Measurements from ENCODE around the gene WDR19. TPM values are rescaled to one million over a fixed set of nuclear protein-coding genes. Genes with fewer than 3 reads are reported as not detected.

The WDR19 gene
- total and polyA plus RNA-seq, 2 of the 4 experiments (the other 2 are of a cell fraction), result 16.0 to 22.6 TPM

DNA sequence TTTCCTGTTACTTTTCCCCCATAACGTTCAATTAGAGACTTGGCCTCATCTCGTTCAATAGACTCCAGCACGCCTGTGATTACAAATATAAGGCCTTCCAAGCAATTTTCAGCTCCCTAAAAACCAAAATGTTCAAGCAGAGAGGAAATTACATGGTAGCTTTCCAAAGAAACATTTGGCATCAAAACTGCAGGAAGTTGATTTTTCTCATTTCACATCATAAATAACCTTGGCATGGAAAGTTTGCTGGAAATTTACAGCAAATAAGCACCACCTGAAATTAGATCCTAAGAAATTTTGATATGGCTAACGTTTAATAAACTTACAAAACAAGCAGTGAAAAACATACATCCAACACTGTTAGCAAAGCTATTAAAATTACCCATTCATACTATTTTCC is 130.5 kb downstream of the WDR19 start:
- Histone ChIP-seq H2AK9ac (replicated peaks; ENCODE audit: low read depth, low read length, poor library complexity) (no peak overlapping the region), H3K36me3 (ENCODE audit: control insufficient read depth, insufficient read depth, low read length) (peaks cover 20% of the 10 kb centered on the region), H3K79me1 (ENCODE audit: low read depth in 1 of 2, low read length in 2 of 2) (peaks cover 17 to 23% of the 10 kb centered on the region in 2 experiments), H3K18ac (ENCODE audit: low read depth, low read length) (no peak overlapping the region), H3K23ac (ENCODE audit: low read depth, low read length) (no peak overlapping the region), H4K8ac (ENCODE audit: low read depth in 2 of 2, low read length in 2 of 2) (no peak overlapping the region), H3K4me1 (ENCODE audit: control insufficient read depth, insufficient read depth, low read length) (peaks cover 3% of the 10 kb centered on the region; the same call in 1 of the 2 replicates), H2BK120ac (ENCODE audit: low read depth, low read length) (no peak overlapping the region), H3K9ac (ENCODE audit: low read depth, low read length) (no peak overlapping the region), H4K20me1 (ENCODE audit: insufficient read depth, low read length) (no peaks in the 10 kb centered on the region), H3K14ac (replicated peaks; ENCODE audit: low read depth, low read length) (no peak overlapping the region), H4K5ac (ENCODE audit: low read depth, low read length) (no peak overlapping the region), H3K56ac (ENCODE audit: extremely low read depth, insufficient read depth, low read length) (no peak overlapping the region), H4K91ac (ENCODE audit: insufficient read depth, low read depth, low read length) (no peak overlapping the region), H3K9me1 (ENCODE audit: insufficient read depth, low read length) (peaks cover 16% of the 10 kb centered on the region), H3K4me3 (ENCODE audit: insufficient read depth, low read depth, low read length) (no peak overlapping the region), H2AFZ (replicated peaks; ENCODE audit: low read length, poor library complexity) (no peak overlapping the region), H2BK15ac (ENCODE audit: low read depth, low read length) (no peak overlapping the region), H2BK20ac (ENCODE audit: low read depth, low read length) (no peak overlapping the region), H3K27me3 (ENCODE audit: control insufficient read depth, insufficient read depth, low read length) (no peaks in the 10 kb centered on the region), H2BK5ac (ENCODE audit: low read depth, low read length, poor library complexity, severe bottlenecking) (no peak overlapping the region), H3K9me3 (ENCODE audit: control insufficient read depth, insufficient read depth, low read length) (no peaks in the 10 kb centered on the region), H3K4me2 (ENCODE audit: low read depth, low read length) (no peak overlapping the region), H3K4ac (ENCODE audit: low read depth, low read length) (no peak overlapping the region), H2AK5ac (ENCODE audit: low read depth, low read length) (no peak overlapping the region), H3K27ac (ENCODE audit: insufficient read depth, low read length) (no peak overlapping the region)
- no CpG with 5 or more reads among the region's 4 CpGs for WGBS, 2 experiments (ENCODE audit: extremely low coverage in 2 of 2, insufficient read length in 1 of 2)
- intact Hi-C loops (cut with micrococcal nuclease) (no loop called here), dilution Hi-C loops (cut with HindIII; ENCODE audit: low sequenced_read_pairs, unreplicated experiment) (no loop called here), in situ Hi-C loops (cut with MboI; ENCODE audit: low sequenced_read_pairs) (no loop called here)
- POLR2A ChIA-PET (ENCODE audit: unreplicated experiment), result no interaction called here
- CTCF ChIA-PET, result no interaction called here
- no peak for ATAC-seq (ENCODE audit: low read depth)
- DNase-seq, result no peak
- TF ChIP-seq MAZ (IDR thresholded peaks at IDR 0.05; ENCODE audit: borderline replicate concordance, low read depth, low read length) (no peak), SMC3 (IDR thresholded peaks at IDR 0.05; ENCODE audit: low read depth, low read length) (no peak), NFE2L2 (IDR thresholded peaks at IDR 0.05; ENCODE audit: low read depth, low read length) (no peak)
- no TSS peak for BruUV-seq (replicated peaks)

Data from IMR-90 (cell line).